ENCODE data around the gene PITRM1. TPM values are rescaled to one million over a fixed set of nuclear protein-coding genes. Genes with fewer than 3 reads are reported as not detected.

Gene PITRM1
- total RNA-seq, 1 donor = 84.6 TPM

DNA sequence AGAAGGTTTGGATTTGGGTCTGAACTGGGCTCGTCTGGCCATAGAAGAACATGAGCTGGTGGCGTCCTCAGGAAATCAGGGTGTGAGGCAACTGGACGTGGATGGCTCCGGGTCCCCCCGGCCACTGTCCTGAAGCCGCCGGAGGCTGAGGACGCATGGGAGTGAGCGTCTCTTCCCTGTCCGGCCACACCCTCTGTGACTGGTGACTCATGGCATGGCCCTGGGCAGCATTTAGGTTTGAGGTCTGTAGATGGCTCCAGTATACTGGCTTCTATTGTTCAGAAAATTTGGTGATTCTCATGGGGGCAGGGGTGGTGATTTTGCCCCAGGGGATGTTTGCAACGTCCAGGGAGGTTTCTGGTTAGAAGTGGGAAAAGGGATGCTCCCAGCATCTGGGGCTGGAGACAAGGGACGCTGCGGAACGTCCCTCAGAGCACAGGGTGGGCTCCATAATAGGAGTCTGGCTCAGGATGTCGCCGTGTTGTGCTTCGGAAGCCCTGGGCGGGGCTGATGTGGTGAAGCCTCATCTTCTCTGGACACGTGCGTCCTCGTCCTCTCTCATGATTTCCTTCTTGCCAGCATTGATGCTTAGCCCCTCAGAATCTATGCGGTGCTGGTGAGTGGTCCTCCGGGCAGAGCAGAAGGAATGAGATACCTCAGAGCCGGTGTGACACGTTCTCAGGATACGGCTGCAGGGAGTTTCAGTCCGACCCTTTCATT, 49.9 kb downstream of the PITRM1 start:
- TF ChIP-seq, protein P1, sequence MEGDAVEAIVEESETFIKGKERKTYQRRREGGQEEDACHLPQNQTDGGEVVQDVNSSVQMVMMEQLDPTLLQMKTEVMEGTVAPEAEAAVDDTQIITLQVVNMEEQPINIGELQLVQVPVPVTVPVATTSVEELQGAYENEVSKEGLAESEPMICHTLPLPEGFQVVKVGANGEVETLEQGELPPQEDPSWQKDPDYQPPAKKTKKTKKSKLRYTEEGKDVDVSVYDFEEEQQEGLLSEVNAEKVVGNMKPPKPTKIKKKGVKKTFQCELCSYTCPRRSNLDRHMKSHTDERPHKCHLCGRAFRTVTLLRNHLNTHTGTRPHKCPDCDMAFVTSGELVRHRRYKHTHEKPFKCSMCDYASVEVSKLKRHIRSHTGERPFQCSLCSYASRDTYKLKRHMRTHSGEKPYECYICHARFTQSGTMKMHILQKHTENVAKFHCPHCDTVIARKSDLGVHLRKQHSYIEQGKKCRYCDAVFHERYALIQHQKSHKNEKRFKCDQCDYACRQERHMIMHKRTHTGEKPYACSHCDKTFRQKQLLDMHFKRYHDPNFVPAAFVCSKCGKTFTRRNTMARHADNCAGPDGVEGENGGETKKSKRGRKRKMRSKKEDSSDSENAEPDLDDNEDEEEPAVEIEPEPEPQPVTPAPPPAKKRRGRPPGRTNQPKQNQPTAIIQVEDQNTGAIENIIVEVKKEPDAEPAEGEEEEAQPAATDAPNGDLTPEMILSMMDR (IDR thresholded peaks at IDR 0.05; ENCODE audit: insufficient read depth, low read depth, low read length) = no peak
- DNase-seq (ENCODE audit: low read depth) = no peak
- H3K4me3 ChIP-seq (ENCODE audit: low read depth, low read length) = no peak overlapping the region

DNA sequence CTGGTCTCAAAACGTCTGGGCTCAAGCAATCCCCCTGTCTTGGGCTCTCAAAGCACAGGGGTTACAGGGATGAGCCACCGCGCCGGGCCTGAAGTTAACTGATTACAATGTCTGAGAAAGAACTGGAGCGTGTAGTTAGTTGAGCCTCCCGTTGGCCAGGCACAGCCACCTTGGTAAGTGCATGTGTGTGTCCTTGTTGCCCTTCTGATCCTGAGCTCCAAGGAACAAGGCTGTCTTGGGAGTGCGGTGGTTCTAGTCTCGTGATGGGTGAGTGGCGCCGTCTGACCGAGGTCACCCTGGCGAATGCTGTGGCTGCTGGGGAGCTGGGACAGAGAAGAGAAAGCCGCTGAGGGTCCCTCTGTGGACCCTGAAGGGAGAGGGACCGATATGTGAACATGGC, 50.5 kb downstream of the PITRM1 start:
- TF ChIP-seq, protein P1 (IDR thresholded peaks at IDR 0.05; ENCODE audit: insufficient read depth, low read depth, low read length) = no peak
- H3K4me3 ChIP-seq (ENCODE audit: low read depth, low read length) = no peak overlapping the region
- DNase-seq (ENCODE audit: low read depth) = no peak

DNA sequence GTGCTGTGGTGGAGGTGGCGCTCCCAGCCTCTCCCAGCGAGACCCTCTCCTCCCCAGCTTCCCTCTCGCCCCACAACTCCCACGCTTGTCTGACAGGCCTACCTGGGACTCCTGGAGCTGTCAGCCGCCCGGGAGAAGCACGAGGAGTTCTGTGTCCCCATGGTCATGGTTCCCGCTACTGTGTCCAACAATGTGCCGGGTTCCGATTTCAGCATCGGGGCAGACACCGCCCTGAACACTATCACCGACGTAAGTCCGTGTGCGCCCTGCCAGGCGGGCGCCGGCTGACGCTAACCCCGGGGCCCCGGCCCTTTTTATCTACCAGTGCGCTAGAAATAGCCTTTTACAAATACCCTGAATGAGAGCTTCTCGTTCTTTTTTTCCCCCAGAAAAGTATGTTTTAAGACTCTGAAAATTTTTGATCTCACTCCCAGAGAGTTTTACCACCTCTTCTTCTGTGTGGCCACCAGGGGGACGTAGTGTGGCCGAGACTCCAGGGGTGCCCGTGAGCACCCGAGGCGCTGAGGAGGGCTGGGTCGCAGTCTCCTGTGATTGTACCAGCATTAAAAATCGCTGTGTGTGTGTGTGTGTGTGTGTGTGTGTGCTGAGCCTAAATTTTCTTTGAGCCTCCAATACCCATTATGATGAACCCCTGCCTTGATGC, 52.7 kb downstream of the PITRM1 start:
- peak; percentile 34 for DNase-seq (ENCODE audit: low read depth)
- H3K4me3 ChIP-seq (ENCODE audit: low read depth, low read length) = no peak overlapping the region
- TF ChIP-seq, protein P1 (IDR thresholded peaks at IDR 0.05; ENCODE audit: insufficient read depth, low read depth, low read length) = peak; percentile 70

DNA sequence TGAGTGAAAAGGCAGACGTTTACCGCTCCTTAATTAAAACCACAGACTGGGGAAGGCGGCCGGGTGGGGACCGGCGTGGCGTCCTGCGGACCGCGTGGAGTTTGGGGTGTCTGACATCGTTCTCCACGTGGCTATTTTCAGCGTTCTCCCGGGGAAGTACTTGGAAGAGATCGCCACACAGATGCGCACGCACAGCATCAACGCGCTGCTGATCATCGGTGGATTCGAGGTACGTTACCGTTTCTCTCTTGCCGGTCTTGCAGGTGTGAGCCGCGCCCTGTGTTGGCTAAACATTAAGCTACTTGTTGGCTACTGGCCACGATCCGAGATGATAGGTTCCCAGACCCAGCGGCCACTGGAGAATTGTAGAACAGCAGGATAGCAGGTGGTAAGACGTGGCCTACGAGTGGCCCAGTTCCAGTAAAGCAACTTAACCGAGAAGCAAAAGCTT, 53.9 kb downstream of the PITRM1 start:
- DNase-seq (ENCODE audit: low read depth) = no peak
- TF ChIP-seq, protein P1 (IDR thresholded peaks at IDR 0.05; ENCODE audit: insufficient read depth, low read depth, low read length) = no peak

DNA sequence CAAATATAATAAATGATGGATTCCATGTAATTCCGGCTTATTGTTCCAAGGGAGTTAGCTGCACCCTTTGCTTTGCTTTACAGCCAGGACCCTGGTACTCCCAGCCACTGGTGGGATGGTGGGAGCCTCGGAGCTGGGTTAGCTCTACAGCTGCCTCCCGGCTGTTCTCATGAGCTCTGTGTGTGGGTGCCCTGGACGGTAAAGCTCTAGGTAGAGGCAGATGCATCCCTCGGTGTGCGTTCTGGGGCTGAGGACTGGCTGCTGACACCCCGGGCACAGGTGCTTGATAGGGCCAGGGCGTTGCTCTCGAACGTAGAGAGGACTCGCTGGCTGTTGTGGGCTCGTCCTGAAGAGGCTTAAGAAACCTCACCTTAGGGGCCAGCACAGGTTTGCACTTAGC, 55.1 kb downstream of the PITRM1 start:
- TF ChIP-seq, protein P1 (IDR thresholded peaks at IDR 0.05; ENCODE audit: insufficient read depth, low read depth, low read length) = no peak
- H3K4me3 ChIP-seq (ENCODE audit: low read depth, low read length) = no peak overlapping the region
- no peak for DNase-seq (ENCODE audit: low read depth)

More for the DNA sequence above, 53.9 kb downstream of the PITRM1 start:
- H3K4me3 ChIP-seq (ENCODE audit: low read depth, low read length) = no peak overlapping the region

DNA sequence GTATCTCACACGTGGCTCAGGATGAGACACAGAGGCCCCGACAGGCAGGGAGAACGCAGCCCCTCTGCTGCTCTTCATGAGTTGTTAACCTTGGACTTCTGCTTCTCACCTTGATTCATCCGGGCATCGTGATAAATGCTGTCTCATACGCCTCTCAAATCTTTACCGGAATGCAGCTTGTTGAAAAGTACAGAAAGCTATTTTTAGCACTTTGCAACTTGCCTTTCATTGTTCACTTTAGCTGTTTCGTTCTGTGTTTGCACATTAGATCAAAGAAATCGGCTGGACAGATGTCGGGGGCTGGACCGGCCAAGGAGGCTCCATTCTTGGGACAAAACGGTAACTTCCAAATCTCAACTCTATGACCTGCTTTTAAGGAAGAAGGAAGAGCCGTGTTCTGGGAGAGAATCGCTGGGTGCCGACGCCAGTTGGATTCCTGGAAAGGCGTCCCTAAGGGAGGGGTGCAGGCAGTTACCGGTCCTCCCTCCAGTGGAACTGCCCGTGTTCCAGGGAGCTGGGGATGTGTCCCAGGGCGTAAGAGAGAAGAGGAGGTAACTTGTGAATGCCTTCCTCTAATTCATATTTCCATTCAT, 56.0 kb downstream of the PITRM1 start:
- H3K4me3 ChIP-seq (ENCODE audit: low read depth, low read length) = no peak overlapping the region
- DNase-seq (ENCODE audit: low read depth) = no peak
- TF ChIP-seq, protein P1 (IDR thresholded peaks at IDR 0.05; ENCODE audit: insufficient read depth, low read depth, low read length) = no peak
